Endothelial cell of coronary artery (primary cell): ENCODE measurements around the gene THSD7B. TPM values are rescaled to one million over a fixed set of nuclear protein-coding genes. Genes with fewer than 3 reads are reported as not detected.

Experiments used
- total RNA-seq: library from RNA; depleted of rRNA; stranded (reverse); fragments of >200 nt; gene quantifications from 2 replicates; pipeline ENCODE4 v1.2.3, GENCODE V29; 2014

The THSD7B gene
- total RNA-seq, result under 0.01 TPM in 1 of 2 replicates, not detected in the other

GRCh38 chr2:136765256-136766072 lies at the start of gene THSD7B:
THSD7B (plus strand) TSS chr2:136765545; CDS start chr2:136882179, 116,634 bp downstream.

